Stimulated activated CD8-positive, alpha-beta memory T cell treated with anti-CD3 and anti-CD28 coated beads, Interleukin-12 subunit alpha, Interleukin-12 subunit beta, amount 100 ng/mL, for 24 hours (primary cell): ENCODE measurements around the gene FRK.
"Not testable (repeated sequence)": the region's sequence is repeated elsewhere in the genome, so short reads cannot be mapped to it uniquely, and the experiment has no call there.

ENCODE experiments used
- DNase-seq: peaks from one replicate; pipeline ENCODE4 v3.0.0-alpha.2; 2020; ENCODE audit errors: extremely low read depth

Gene FRK

DNA sequence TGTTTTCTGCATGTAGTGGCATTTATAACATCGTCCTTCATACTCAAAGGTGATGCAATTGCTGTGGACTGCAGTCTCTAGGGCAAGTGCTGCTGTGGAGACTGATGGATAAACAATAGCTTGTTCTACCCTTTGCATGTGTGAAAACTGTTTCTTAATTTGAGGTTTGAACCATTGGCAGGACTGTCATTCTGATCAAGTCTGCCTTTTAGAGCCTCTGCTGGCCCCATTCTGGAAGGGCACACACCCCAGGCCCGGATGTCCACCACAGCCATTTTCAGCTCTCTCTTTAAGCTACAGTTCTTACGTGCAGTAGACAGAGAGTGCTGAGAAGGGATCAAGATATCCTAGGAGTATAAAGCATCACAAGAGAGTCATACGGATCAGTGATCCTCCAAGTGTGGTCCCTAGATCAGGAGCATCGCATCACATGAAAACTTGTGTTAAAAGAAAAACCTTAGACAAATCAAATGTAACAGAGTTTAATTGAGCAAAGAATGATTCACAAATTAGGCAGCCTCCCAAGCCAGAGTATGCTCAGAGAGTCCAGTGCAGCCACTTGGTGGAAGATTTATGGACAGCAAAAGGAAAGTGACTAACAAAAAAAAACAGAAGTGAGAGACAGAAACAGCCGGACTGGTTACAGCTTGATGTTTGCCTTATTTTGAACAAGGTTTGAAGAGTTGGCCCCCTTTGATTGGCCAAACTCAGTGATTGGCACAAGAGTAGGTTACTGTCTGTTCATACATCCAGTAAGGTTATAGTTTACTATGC lies 52.0 kb downstream of the FRK start:
- DNase-seq = no peak

DNA sequence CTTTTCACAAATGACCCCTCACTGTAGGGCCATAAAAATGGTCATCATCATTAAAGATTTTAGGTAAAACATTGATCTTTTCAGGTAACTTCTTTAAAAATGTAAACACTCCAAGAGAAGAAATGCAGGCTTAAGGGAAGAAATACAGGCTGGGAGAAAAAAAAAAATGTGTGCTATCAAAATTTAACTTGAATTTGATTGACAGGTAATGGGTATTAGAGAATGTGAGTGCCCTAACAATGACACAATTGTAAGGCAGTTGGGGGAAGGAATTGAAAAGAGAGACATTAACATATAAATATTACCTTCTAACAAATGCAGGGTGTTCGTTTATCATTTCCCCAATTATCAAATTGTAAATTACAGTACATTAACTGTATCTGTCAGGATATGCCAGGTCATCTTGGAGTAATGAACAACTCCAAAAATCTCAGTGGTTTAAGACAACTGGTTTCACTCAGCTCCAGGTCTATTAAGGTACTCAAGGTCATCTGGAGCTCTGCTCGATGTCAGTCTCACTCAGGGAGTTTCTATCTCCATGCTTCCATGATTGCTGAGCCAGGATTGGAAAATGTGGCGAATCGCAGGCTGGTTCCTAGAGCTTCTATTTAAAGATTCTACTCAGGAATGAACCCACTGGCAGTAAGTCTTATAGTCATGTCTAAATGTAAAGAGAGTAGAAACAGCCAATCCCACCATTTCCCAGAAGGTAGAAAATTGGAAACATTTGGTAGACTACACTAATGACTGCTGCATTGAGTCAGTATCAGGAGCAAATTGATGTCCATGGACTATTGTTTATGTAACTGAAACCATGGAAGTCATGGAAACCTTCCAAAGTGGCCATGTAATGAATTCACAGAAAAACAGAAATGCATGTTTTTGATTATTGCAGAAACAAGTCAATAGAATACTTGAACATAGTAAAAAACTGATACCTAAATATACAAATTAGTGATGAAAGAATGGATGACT lies 55.6 kb downstream of the FRK start:
- no peak for DNase-seq

DNA sequence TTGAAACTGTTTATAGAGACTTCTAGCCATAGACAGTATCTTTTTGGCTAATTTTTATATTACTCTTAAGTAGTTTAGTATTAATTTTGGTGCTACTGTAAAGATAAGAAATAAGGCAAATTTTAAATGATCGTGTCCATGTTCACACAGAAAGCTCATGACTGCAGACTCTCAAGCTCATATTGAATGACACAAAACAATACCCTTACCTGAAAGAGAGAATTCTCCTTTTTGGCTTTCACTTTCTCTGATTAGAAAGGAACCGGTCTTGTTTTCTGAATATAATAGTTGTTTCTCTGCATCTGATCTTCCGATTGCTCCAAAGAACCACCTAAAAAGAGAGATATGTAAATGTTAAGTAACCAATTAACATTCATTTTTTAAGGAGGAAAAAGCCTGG lies 57.0 kb downstream of the FRK start:
- no peak for DNase-seq

DNA sequence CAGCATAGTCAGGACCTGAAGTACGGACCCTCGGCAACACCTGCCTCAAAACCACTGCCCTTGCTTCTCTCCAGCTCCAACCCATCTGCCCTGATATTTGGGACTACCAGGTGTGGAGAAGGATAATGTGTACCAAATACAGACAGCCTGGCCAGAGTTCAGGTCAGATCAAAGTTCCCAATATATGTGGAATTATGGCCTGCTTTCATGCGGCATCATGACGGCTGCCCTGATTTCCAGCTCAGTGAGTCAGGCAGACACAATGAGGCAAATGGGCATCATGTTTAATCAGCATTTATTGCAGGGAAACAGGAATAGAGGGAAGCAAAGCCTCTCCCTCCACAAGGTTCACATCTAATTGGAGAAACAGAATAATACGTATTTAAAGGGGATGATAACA lies 57.9 kb downstream of the FRK start:
- no peak for DNase-seq

DNA sequence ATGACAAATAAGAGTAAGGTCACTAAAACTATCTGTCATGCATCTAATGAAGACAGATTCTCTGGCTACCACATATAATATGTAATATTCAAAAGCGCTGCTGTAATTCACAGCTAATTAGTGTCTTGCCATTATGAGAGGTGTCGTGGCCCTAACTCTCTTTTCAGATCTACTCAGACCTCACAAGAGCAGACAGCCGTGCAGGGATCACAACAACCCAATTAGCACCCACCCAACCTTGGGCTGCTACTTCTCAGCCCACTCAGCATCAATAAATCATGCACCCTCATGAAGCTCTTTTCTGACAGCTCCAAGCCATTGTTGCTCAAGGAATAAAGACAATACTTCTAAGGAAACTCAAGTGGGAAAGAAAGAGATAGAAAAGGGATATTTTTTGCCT lies 61.5 kb downstream of the FRK start:
- no peak for DNase-seq

DNA sequence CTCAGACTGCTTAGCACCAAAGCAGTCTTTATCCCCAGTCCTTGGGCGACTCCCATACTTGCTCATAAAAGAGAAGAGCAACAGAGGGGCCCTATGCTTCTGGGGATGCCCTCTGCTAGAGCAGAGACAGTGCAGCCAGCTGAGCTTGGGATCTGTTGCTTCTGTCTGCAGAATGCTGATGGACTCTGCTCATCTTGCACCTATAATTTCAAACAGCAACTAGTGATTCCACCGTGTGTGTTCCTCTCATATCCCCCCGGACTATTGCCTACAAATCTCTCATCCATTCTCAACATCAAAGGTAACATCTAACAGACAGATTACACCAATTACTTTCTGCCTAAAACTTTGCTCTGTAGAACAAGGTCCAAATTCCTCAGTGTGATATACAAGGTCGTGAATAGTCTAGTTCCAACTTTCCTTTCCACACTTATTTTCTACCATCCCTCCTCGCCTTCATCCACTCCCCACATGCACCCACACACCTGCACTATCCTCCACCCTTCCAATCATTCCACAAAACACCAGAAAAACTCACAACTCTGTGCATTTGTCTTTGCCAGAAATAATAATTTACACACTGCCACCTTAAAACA lies 62.6 kb downstream of the FRK start:
- DNase-seq = no peak

DNA sequence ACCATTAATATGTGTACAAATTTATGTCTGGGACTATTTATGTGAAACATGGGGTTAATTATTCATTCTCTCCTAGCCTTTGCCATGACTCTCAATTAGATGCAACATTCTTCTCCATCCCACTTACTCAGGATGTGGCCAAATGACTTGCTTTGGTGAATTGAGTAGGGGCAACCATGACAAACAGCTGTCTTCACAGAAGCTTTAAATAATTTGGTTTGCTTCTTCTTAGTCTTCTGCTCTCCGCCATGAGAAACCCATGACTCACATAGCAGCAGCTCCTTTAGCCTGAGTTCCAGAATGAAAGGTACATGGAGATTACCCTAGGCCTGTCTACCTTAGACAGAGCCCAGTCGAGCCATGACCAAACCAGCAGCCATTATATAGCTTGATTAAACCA lies 74.7 kb downstream of the FRK start:
- DNase-seq = no peak

DNA sequence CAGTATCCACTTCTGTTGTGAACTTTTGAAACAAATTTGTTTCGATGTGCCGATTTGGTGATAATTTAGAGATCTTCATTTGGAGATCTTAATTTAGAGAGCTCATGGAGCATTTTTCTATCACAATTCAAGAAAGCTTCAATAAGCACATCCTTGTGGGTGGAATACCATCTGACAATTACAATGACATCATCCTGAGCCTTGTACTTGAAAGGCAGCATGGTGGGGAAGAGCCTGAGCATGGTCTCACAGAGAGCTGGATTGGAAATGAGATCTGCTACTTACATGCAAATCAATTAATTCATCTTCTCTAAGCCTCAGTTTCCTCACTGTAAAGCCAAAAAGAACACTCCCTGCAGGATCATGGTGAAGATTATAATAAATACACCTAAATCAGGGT lies 75.9 kb downstream of the FRK start:
- DNase-seq = no peak

DNA sequence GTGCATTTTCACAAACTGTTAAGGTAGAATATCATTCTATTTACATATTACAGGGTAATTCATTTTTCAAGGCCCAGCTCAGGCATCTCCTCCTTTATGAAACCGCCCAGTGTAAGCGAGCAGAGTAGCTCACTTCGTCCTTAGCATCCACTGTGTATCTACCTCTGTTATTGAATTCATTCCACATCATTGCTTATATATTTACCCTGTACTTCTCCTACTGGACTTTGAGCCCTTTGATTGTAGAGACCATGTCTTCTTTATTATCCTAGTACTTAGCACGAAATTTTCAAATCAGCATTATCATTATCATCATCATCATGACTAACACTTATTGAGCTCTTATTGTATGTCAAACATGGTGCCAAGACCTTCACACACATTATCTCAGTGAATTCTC lies 76.7 kb downstream of the FRK start:
- no peak for DNase-seq

DNA sequence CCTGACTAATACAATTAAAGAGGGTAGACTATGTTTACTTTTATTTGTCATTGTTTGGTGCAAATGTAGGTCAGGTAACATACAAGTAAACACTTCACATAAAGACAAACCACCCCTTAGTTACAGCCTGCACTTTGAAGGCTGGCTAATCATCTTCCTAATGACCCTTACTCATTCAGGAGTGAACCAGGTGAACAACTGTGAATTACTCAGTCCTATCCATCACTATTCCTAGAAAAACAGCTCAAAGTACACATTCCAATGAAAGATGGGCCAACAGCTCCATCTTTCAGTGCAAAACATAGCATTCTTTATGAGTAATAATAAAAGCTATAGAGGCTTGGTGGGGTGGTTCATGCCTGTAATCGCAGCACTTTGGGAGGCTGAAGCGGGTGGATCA lies 78.2 kb downstream of the FRK start:
- no peak for DNase-seq

DNA sequence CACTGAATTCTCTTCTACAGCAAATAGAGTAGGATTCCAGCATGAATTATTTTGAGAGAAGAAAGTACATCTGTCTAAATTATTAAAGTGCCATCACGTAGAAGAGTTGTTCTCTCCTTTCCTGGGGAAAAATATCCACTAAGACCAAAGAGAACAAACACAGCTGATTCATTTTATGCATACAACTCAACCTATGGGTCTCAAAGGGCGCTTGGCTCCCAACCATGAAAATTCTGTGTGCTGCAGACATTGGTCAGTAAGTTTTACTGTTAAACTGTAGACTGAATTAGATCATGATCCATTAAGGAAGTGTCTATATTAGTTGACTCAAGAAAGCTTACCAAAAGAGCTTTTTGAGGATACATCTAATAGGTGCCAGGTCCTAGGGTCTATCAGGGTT lies 83.5 kb downstream of the FRK start:
- DNase-seq = no peak

DNA sequence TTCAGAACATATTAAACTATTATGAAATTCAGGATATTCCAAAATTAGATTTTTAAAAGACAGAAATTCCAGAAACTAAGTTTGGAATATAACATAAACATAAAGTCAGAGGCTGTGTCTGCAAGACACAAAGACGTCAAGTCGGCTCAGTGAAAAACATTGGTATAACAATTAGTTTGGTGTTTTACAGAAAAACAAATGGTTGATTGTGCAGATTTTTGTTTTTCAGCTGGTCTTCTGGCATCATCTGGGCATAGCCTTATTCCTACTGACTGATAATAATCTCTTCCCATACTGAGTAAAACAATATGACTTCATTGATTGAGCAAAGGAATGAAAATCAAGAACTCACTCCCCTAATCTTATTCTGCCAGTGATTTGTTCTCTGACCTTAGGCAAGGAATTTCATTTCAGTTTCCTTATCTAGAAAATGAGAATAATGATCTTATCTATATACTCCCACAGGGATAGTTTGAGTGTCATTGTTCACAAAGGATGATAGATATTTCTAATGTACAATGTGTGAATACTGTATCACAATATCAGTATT lies 84.3 kb downstream of the FRK start:
- no peak for DNase-seq

DNA sequence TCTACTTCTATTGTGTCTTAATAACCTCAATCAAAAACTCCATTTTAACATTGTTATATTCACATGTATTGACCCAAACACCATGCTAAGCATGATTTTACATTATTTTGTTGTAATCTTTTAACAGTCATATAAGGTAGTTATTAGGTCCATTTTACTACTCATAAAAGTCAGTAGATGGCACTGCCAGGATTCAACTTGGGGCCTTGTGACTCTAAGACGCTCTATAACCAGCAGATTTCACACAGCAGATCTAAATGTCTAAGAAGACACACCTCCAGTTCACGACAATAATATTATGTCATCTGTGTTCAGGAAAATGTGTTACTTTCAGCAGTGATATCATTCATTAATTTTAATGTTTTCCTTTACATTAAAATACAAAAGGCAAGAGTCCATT lies 88.0 kb downstream of the FRK start:
- DNase-seq = no peak

DNA sequence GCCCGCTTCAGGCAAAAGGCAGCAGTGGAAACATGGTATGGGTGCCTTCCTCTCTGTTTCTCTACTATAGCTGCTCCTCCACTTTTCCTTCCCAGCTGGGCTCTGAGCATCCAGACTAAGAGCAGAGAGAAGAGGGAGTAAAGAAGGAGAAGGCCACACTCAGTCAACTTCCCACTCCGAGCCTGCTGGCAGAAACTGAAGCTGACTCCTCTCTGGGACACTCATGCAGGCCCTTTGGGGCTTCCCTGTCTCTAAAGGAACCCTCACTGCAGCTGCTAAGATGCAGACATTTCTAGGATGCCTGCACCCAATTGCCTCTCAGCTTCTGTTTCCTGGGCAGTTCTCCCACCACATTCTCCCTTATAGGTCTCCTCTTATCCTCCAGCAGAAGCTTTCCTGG lies 88.9 kb downstream of the FRK start:
- DNase-seq = no peak

DNA sequence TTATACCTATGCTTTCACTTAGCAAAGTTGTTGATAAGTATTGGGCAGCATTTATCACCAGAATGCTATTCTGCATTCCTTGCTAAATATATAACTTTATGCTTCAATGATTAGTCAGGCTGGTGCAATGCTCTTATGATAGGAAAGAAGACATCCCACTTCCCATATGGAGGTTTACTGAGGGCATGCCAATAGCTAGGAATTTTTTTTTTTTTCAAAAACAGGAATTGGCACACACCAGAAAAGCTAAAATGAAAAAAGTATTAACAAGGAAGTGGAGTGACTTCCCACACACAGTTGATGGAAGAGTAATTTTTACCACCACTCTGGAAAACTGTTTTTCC lies 90.8 kb downstream of the FRK start:
- no peak for DNase-seq

DNA sequence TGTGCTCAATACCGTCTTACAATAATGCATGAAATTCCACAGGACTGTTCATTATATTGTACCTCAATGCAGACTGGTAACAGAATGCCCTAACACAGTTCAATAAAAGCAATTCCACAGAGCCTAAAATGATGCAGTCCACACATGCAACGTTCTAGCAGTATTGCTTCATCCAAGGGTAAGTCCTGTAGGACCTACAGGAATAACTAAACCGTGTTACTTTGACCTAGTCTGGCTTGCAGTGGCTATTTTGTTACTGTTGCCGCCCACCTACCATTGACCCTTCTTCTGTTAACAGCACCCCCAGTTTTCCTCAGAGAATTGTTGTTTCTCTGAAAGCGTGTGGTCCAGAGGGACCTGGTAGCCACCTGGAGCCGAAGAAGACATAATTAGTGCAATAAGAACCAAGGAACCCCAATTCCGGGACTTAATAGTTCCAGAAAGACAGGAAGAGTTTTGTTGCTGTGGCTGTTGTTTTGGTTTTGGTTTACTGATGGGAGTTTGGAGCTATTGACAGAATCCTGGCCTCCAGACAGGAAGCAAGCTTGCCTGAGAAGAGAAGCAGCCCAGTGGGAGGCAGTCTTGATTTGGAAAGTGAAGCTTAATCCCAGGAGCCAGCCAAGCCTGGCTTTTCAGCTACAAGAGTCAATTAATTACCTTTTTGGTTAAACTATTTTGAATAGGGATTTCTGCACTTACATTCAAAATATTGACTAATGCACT lies 91.3 kb downstream of the FRK start:
- no peak for DNase-seq

DNA sequence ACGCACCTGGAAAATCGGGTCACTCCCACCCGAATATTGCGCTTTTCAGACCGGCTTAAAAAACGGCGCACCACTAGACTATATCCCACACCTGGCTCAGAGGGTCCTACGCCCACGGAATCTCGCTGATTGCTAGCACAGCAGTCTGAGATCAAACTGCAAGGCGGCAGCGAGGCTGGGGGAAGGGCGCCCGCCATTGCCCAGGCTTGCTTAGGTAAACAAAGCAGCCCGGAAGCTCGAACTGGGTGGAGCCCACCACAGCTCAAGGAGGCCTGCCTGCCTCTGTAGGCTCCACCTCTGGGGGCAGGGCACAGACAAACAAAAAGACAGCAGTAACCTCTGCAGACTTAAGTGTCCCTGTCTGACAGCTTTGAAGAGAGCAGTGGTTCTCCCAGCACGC lies 100.4 kb downstream of the FRK start:
- DNase-seq = not testable (repeated sequence)

DNA sequence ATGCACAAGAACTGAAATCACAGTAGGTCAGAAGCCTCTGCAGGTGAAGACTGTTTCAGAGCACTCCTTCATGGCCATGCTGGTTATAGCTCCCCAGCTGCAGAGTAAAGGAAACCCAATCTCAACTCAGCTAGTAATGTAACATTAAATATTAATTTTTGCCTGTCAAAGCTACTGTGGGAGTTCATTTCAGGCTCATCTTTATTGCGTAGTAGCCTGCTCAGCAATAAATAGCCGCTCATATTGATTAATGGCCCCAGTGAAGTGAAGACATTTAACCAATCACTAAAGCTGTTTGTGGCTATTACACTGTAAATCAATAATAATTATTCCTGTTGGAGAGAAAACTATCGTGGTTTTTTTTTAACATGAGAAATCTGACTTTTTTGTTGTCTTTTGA lies 101.7 kb downstream of the FRK start:
- DNase-seq = no peak

DNA sequence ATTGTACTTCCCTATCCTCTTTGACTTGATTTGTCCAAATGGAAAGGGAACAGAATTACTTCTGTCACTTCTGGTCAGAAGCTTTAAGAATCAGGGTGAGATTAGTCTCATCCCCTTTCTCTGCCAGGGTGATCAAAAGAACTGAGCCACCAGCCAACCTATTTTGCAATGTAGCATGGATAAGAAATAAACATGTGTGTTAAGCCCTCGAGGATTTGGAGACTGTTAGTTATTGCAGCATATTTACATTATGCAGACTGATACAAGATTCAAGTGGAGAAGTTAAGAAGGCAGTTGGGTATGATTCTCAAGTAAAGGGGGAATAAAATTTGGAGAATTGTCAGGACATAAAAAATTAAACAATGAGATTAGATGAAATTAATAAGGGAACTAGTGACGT lies 106.0 kb downstream of the FRK start:
- no peak for DNase-seq

DNA sequence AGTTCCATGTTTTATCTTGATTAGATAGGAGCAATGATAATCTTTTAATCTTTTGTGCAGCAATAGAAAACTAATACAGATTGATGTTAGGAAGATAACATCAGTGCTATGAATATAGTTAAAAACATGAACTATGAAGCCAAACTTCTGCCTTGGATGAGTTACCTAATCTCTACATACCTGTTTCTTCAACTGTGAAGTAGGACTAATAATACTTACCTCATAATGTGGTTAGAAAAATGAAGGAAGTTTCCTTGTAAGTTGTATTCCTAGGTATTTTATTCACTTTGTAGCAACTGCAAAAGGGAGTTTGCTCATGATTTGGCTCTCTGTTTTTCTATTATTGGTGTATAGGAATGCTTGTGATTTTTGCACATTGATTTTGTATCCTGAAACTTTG lies 111.9 kb downstream of the FRK start:
- DNase-seq = no peak

DNA sequence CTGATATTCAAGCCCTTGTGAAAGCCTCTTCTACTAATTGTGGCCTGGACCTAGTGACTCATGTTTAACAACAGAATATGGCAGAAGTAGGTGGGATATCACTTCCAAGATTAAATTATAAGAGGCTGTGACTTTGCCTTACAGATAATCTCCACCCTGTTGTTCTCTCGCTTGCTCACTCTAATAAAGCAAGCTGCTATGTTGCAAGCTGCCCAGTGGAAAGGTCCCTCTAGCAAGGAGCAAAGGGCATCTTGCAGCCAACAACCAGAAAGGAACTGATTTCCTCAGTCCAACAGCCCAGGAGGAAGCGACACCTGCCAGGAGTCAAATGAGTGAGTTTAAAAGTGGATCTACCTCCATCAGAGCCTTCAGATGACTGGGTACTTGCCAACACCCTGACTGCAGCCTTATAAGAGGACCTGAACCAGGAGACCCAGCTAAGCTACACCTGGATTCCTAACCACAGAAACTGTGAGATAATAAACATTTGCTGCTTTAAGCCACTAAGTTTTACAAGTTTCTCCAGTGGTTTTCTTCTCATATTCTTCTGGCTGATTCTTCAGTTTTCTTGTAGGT lies 112.6 kb downstream of the FRK start:
- DNase-seq = no peak

DNA sequence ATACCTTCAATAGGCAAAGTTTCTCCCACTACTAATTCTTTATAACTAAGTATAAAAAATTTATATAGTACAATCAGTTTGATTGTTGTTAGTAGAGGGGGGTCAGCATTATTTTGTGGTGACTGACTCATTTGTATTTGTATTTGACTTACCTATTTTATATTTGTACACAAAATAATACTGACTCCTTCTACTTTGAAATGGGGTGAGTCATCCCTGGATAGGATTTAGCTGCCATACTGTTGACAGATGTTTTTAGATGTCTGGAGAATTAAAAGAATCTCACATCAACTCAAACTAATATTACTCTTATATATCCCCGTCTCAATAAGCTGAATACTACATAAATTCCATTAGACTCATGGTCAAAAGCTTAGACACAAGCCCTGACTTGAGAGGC lies 114.9 kb downstream of the FRK start:
- DNase-seq = no peak
